ENCODE measurements around the gene PEX5L. TPM values are rescaled to one million over a fixed set of nuclear protein-coding genes. Genes with fewer than 3 reads are reported as not detected.

Gene PEX5L
- total RNA-seq, 4 donors from 2014 or later, result 0.13 to 2.0 TPM; not detected in 2

- no peaks in the 10 kb centered on the region for H3K9me3 ChIP-seq
- no peaks in the 10 kb centered on the region for H3K27me3 ChIP-seq
- no peaks in the 10 kb centered on the region for H3K4me1 ChIP-seq
- no peak overlapping the region for H3K4me3 ChIP-seq (replicated peaks in 1 of 3)
- intact Hi-C loops (cut with DNase I), result no loop called here
- no peak for TF ChIP-seq CTCF (IDR thresholded peaks at IDR 0.05)
- WGBS, 2 donors, result 53 to 62% methylated on average over 3 of the region's 3 CpGs
- no peak overlapping the region for H3K27ac ChIP-seq
- no peaks in the 10 kb centered on the region for H3K36me3 ChIP-seq
- DNase-seq, result no peak
Observed at GRCh38 chr3:179842061-179842460, 194.7 kb downstream of the PEX5L start.

GRCh38 chr3:179840985-179841384, 195.8 kb downstream of the PEX5L start:
- Histone ChIP-seq H3K36me3 (no peaks in the 10 kb centered on the region), H3K9me3 (no peaks in the 10 kb centered on the region), H3K4me3 (replicated peaks in 1 of 3) (no peak overlapping the region), H3K27me3 (no peaks in the 10 kb centered on the region), H3K4me1 (no peaks in the 10 kb centered on the region), H3K27ac (no peak overlapping the region)
- TF ChIP-seq POLR2A (IDR thresholded peaks at IDR 0.05) (no peak), CTCF (IDR thresholded peaks at IDR 0.05) (no peak)
- peak; percentile 9 to 26 for DNase-seq
- 63 to 68% methylated on average over 7 of the region's 7 CpGs for WGBS, 2 donors
- intact Hi-C loops (cut with DNase I), result no loop called here

- H3K27me3 ChIP-seq, result no peaks in the 10 kb centered on the region
- H3K9me3 ChIP-seq, result no peaks in the 10 kb centered on the region
- no peaks in the 10 kb centered on the region for H3K4me1 ChIP-seq
- TF ChIP-seq CTCF (IDR thresholded peaks at IDR 0.05) (peak in 1 of 6 experiments; percentile 21), POLR2A (IDR thresholded peaks at IDR 0.05) (no peak)
- intact Hi-C loops (cut with DNase I), result no loop called here
- H3K27ac ChIP-seq, result no peak overlapping the region
- WGBS, 2 donors, result 81 to 85% methylated on average over 2 of the region's 2 CpGs
- DNase-seq, result no peak
- H3K4me3 ChIP-seq (replicated peaks in 1 of 3), result no peak overlapping the region
- no peaks in the 10 kb centered on the region for H3K36me3 ChIP-seq
Observed at GRCh38 chr3:179837374-179837773, 199.4 kb downstream of the PEX5L start.

- Histone ChIP-seq H3K4me3 (replicated peaks in 1 of 3) (no peak overlapping the region), H3K36me3 (no peaks in the 10 kb centered on the region), H3K27me3 (no peaks in the 10 kb centered on the region), H3K27ac (no peak overlapping the region), H3K9me3 (no peaks in the 10 kb centered on the region), H3K4me1 (no peaks in the 10 kb centered on the region)
- no peak for TF ChIP-seq POLR2A (IDR thresholded peaks at IDR 0.05)
- TF ChIP-seq CTCF (IDR thresholded peaks at IDR 0.05), result no peak
- intact Hi-C loops (cut with DNase I), result no loop called here
- no peak for DNase-seq
Observed at GRCh38 chr3:179833294-179833693, 203.4 kb downstream of the PEX5L start.

GRCh38 chr3:179832333-179832854, 204.3 kb downstream of the PEX5L start:
- no peaks in the 10 kb centered on the region for H3K36me3 ChIP-seq
- TF ChIP-seq POLR2A (IDR thresholded peaks at IDR 0.05), result no peak
- TF ChIP-seq CTCF (IDR thresholded peaks at IDR 0.05), result no peak
- H3K27me3 ChIP-seq, result no peaks in the 10 kb centered on the region
- DNase-seq, result no peak
- WGBS, 2 donors, result 94 to 97% methylated on average over 3 of the region's 3 CpGs
- H3K4me3 ChIP-seq (replicated peaks in 1 of 3), result no peak overlapping the region
- no peak overlapping the region for H3K27ac ChIP-seq
- no peaks in the 10 kb centered on the region for H3K9me3 ChIP-seq
- intact Hi-C loops (cut with DNase I), result no loop called here
- no peaks in the 10 kb centered on the region for H3K4me1 ChIP-seq
